ENCODE measurements around the gene GABBR1.

Gene GABBR1

GRCh38 chr6:29597184-29597583 is 35.8 kb downstream of the GABBR1 start:
- 100% methylated on average over 1 to 2 of the region's 2 CpGs for WGBS, 2 experiments
- Histone ChIP-seq H3K4me1 (ENCODE audit: control insufficient read depth, insufficient read depth, low read length) (no peaks in the 10 kb centered on the region), H3K9me3 (ENCODE audit: control insufficient read depth, low read length) (no peaks in the 10 kb centered on the region), H3K27me3 (ENCODE audit: control insufficient read depth, insufficient read depth, low read length, poor library complexity, severe bottlenecking) (no peaks in the 10 kb centered on the region), H3K4me3 (ENCODE audit: insufficient read depth, low read depth, low read length) (no peak overlapping the region), H3K27ac (ENCODE audit: insufficient read depth, low read depth, low read length, poor library complexity, severe bottlenecking) (no peak overlapping the region), H3K36me3 (ENCODE audit: control insufficient read depth, insufficient read depth, low read length) (peaks cover 7% of the 10 kb centered on the region)

GRCh38 chr6:29596381-29596900 is 36.5 kb downstream of the GABBR1 start:
- H3K9me3 ChIP-seq (ENCODE audit: control insufficient read depth, low read length), result no peaks in the 10 kb centered on the region
- 86 to 89% methylated on average over 6 of the region's 6 CpGs for WGBS, 2 experiments
- no peaks in the 10 kb centered on the region for H3K36me3 ChIP-seq (ENCODE audit: control insufficient read depth, insufficient read depth, low read length)
- H3K27me3 ChIP-seq (ENCODE audit: control insufficient read depth, insufficient read depth, low read length, poor library complexity, severe bottlenecking), result no peaks in the 10 kb centered on the region
- no peaks in the 10 kb centered on the region for H3K4me1 ChIP-seq (ENCODE audit: control insufficient read depth, insufficient read depth, low read length)
- H3K27ac ChIP-seq (ENCODE audit: insufficient read depth, low read depth, low read length, poor library complexity, severe bottlenecking), result no peak overlapping the region
- H3K4me3 ChIP-seq (ENCODE audit: insufficient read depth, low read depth, low read length), result no peak overlapping the region

GRCh38 chr6:29593199-29593855 is 39.7 kb downstream of the GABBR1 start:
- H3K36me3 ChIP-seq (ENCODE audit: control insufficient read depth, insufficient read depth, low read length), result no peaks in the 10 kb centered on the region
- no peak overlapping the region for H3K4me3 ChIP-seq (ENCODE audit: insufficient read depth, low read depth, low read length)
- H3K4me1 ChIP-seq (ENCODE audit: control insufficient read depth, insufficient read depth, low read length), result no peaks in the 10 kb centered on the region
- WGBS, 2 experiments, result 81 to 84% methylated on average over 4 of the region's 4 CpGs
- H3K9me3 ChIP-seq (ENCODE audit: control insufficient read depth, low read length), result no peaks in the 10 kb centered on the region
- H3K27me3 ChIP-seq (ENCODE audit: control insufficient read depth, insufficient read depth, low read length, poor library complexity, severe bottlenecking), result no peaks in the 10 kb centered on the region
- no peak overlapping the region for H3K27ac ChIP-seq (ENCODE audit: insufficient read depth, low read depth, low read length, poor library complexity, severe bottlenecking)

- Histone ChIP-seq H3K27me3 (ENCODE audit: control insufficient read depth, insufficient read depth, low read length, poor library complexity, severe bottlenecking) (no peaks in the 10 kb centered on the region), H3K36me3 (ENCODE audit: control insufficient read depth, insufficient read depth, low read length) (no peaks in the 10 kb centered on the region), H3K9me3 (ENCODE audit: control insufficient read depth, low read length) (no peaks in the 10 kb centered on the region), H3K27ac (ENCODE audit: insufficient read depth, low read depth, low read length, poor library complexity, severe bottlenecking) (no peak overlapping the region), H3K4me3 (ENCODE audit: insufficient read depth, low read depth, low read length) (no peak overlapping the region), H3K4me1 (ENCODE audit: control insufficient read depth, insufficient read depth, low read length) (no peaks in the 10 kb centered on the region)
- WGBS, 2 experiments, result 91 to 92% methylated on average over 2 of the region's 2 CpGs
These were observed 41.3 kb downstream of the GABBR1 start for GRCh38 chr6:29591677-29592076.

GRCh38 chr6:29590218-29590808 is 42.7 kb downstream of the GABBR1 start:
- H3K27me3 ChIP-seq (ENCODE audit: control insufficient read depth, insufficient read depth, low read length, poor library complexity, severe bottlenecking), result no peaks in the 10 kb centered on the region
- no peaks in the 10 kb centered on the region for H3K9me3 ChIP-seq (ENCODE audit: control insufficient read depth, low read length)
- H3K4me1 ChIP-seq (ENCODE audit: control insufficient read depth, insufficient read depth, low read length), result no peaks in the 10 kb centered on the region
- no peak overlapping the region for H3K27ac ChIP-seq (ENCODE audit: insufficient read depth, low read depth, low read length, poor library complexity, severe bottlenecking)
- H3K4me3 ChIP-seq (ENCODE audit: insufficient read depth, low read depth, low read length), result no peak overlapping the region
- no peaks in the 10 kb centered on the region for H3K36me3 ChIP-seq (ENCODE audit: control insufficient read depth, insufficient read depth, low read length)
- WGBS, 2 experiments, result 89 to 90% methylated on average over 4 of the region's 4 CpGs

- no peaks in the 10 kb centered on the region for H3K9me3 ChIP-seq (ENCODE audit: control insufficient read depth, low read length)
- no peak overlapping the region for H3K4me3 ChIP-seq (ENCODE audit: insufficient read depth, low read depth, low read length)
- no peak overlapping the region for H3K27ac ChIP-seq (ENCODE audit: insufficient read depth, low read depth, low read length, poor library complexity, severe bottlenecking)
- no peaks in the 10 kb centered on the region for H3K36me3 ChIP-seq (ENCODE audit: control insufficient read depth, insufficient read depth, low read length)
- WGBS, 2 experiments, result 24 to 40% methylated on average over 2 to 3 of the region's 3 CpGs
- H3K4me1 ChIP-seq (ENCODE audit: control insufficient read depth, insufficient read depth, low read length), result no peaks in the 10 kb centered on the region
- no peaks in the 10 kb centered on the region for H3K27me3 ChIP-seq (ENCODE audit: control insufficient read depth, insufficient read depth, low read length, poor library complexity, severe bottlenecking)
These were observed 43.4 kb downstream of the GABBR1 start for GRCh38 chr6:29589423-29590048.

GRCh38 chr6:29584821-29585220 is 48.2 kb downstream of the GABBR1 start, which contains the start of gene OR2H2:
Gene OR2H2, plus strand, starts transcription at chr6:29585121. Its CDS starts 2,824 bp downstream, at chr6:29587945.
- H3K36me3 ChIP-seq (ENCODE audit: control insufficient read depth, insufficient read depth, low read length), result no peaks in the 10 kb centered on the region
- H3K27ac ChIP-seq (ENCODE audit: insufficient read depth, low read depth, low read length, poor library complexity, severe bottlenecking), result no peak within 1 kb of the TSS
- no peaks in the 10 kb centered on the region for H3K27me3 ChIP-seq (ENCODE audit: control insufficient read depth, insufficient read depth, low read length, poor library complexity, severe bottlenecking)
- H3K4me1 ChIP-seq (ENCODE audit: control insufficient read depth, insufficient read depth, low read length), result no peaks in the 10 kb centered on the region
- no peak within 1 kb of the TSS for H3K4me3 ChIP-seq (ENCODE audit: insufficient read depth, low read depth, low read length)
- no peaks in the 10 kb centered on the region for H3K9me3 ChIP-seq (ENCODE audit: control insufficient read depth, low read length)

GRCh38 chr6:29577544-29577943 is 55.4 kb downstream of the GABBR1 start:
- no peaks in the 10 kb centered on the region for H3K36me3 ChIP-seq (ENCODE audit: control insufficient read depth, insufficient read depth, low read length)
- H3K9me3 ChIP-seq (ENCODE audit: control insufficient read depth, low read length), result no peaks in the 10 kb centered on the region
- WGBS, 2 experiments, result 88 to 89% methylated on average over 7 of the region's 7 CpGs
- no peaks in the 10 kb centered on the region for H3K4me1 ChIP-seq (ENCODE audit: control insufficient read depth, insufficient read depth, low read length)
- H3K27ac ChIP-seq (ENCODE audit: insufficient read depth, low read depth, low read length, poor library complexity, severe bottlenecking), result no peak overlapping the region
- no peaks in the 10 kb centered on the region for H3K27me3 ChIP-seq (ENCODE audit: control insufficient read depth, insufficient read depth, low read length, poor library complexity, severe bottlenecking)
- no peak overlapping the region for H3K4me3 ChIP-seq (ENCODE audit: insufficient read depth, low read depth, low read length)

GRCh38 chr6:29576056-29576455 is 56.9 kb downstream of the GABBR1 start:
- Histone ChIP-seq H3K27me3 (ENCODE audit: control insufficient read depth, insufficient read depth, low read length, poor library complexity, severe bottlenecking) (no peaks in the 10 kb centered on the region), H3K27ac (ENCODE audit: insufficient read depth, low read depth, low read length, poor library complexity, severe bottlenecking) (no peak overlapping the region), H3K4me1 (ENCODE audit: control insufficient read depth, insufficient read depth, low read length) (no peaks in the 10 kb centered on the region), H3K4me3 (ENCODE audit: insufficient read depth, low read depth, low read length) (no peak overlapping the region), H3K36me3 (ENCODE audit: control insufficient read depth, insufficient read depth, low read length) (no peaks in the 10 kb centered on the region), H3K9me3 (ENCODE audit: control insufficient read depth, low read length) (no peaks in the 10 kb centered on the region)

GRCh38 chr6:29567991-29568390 is 65.0 kb downstream of the GABBR1 start:
- Histone ChIP-seq H3K9me3 (ENCODE audit: control insufficient read depth, low read length) (no peaks in the 10 kb centered on the region), H3K36me3 (ENCODE audit: control insufficient read depth, insufficient read depth, low read length) (no peaks in the 10 kb centered on the region), H3K27me3 (ENCODE audit: control insufficient read depth, insufficient read depth, low read length, poor library complexity, severe bottlenecking) (no peaks in the 10 kb centered on the region), H3K4me3 (ENCODE audit: insufficient read depth, low read depth, low read length) (no peak overlapping the region), H3K4me1 (ENCODE audit: control insufficient read depth, insufficient read depth, low read length) (no peaks in the 10 kb centered on the region), H3K27ac (ENCODE audit: insufficient read depth, low read depth, low read length, poor library complexity, severe bottlenecking) (no peak overlapping the region)
- 93% methylated on average over 5 of the region's 5 CpGs for WGBS, 2 experiments
